Spleen (tissue), 7 donors: ENCODE data around the gene RADIL.

Source experiments
- CTCF ChIP-seq, 11 experiments: fragments of 200-600 bp in 7 of 11; fragments of 450-650 bp in 4 of 11; sonication (generic) in 4 of 11; IDR thresholded peaks in 8 of 11; conservative IDR thresholded peaks in 3 of 11; 1 replicate in 7 of 11; 2 replicates in 4 of 11; pipeline versions ENCODE4 v1.4.0 to v1.8.0; 2016 to 2021; ENCODE audit warnings: antibody characterized with exemption in 11 of 11, inconsistent platforms in 4 of 11, mild to moderate bottlenecking in 1 of 11
- POLR2AphosphoS5 ChIP-seq, 3 donors: sonication (generic); formaldehyde crosslinking; IDR thresholded peaks; one replicate each; pipeline ENCODE4 v1.5.1; 2017; ENCODE audit warnings: antibody characterized with exemption in 3 of 3
- donor health status: DM: no; HTN: no; CAD: no; lungs with moderate emphysema.
- donor health status: DM: no; HTN: no; CAD: no.
- donor health status: DM: no; HTN: no; CAD: no.

- TF ChIP-seq POLR2AphosphoS5 (IDR thresholded peaks at IDR 0.05), result no peak
- TF ChIP-seq CTCF (IDR thresholded peaks at IDR 0.05 in 8 of 11, conservative IDR thresholded peaks at IDR 0.05 in 3 of 11), result no peak
These were observed 37.8 kb downstream of the RADIL start for GRCh38 chr7:4845740-4846142.
